HFF-Myc (cell line): ENCODE measurements around the gene SIPA1.
A peak's percentile ranks its signal among the peaks of the same experiment; 100 is the strongest.
"Not testable (repeated sequence)": the region's sequence is repeated elsewhere in the genome, so short reads cannot be mapped to it uniquely, and the experiment has no call there.

Experiments
- DNase-seq: peaks from one replicate; pipeline ENCODE4 v3.0.0-alpha.2; 2011; ENCODE audit warnings: low read depth; ENCODE audit errors: extremely low read depth
- H3K4me3 ChIP-seq: replicated peaks from 2 replicates; pipeline ENCODE4 v1.5.1; 2011; ENCODE audit warnings: low read depth, mild to moderate bottlenecking, control low read depth, low read length
- TF ChIP-seq, protein P1 (sequence below): IDR thresholded peaks from 2 replicates; pipeline ENCODE4 v1.5.1; 2012; ENCODE audit warnings: mild to moderate bottlenecking, low read depth, low read length, control low read depth; ENCODE audit errors: missing control alignments

The SIPA1 gene

DNA sequence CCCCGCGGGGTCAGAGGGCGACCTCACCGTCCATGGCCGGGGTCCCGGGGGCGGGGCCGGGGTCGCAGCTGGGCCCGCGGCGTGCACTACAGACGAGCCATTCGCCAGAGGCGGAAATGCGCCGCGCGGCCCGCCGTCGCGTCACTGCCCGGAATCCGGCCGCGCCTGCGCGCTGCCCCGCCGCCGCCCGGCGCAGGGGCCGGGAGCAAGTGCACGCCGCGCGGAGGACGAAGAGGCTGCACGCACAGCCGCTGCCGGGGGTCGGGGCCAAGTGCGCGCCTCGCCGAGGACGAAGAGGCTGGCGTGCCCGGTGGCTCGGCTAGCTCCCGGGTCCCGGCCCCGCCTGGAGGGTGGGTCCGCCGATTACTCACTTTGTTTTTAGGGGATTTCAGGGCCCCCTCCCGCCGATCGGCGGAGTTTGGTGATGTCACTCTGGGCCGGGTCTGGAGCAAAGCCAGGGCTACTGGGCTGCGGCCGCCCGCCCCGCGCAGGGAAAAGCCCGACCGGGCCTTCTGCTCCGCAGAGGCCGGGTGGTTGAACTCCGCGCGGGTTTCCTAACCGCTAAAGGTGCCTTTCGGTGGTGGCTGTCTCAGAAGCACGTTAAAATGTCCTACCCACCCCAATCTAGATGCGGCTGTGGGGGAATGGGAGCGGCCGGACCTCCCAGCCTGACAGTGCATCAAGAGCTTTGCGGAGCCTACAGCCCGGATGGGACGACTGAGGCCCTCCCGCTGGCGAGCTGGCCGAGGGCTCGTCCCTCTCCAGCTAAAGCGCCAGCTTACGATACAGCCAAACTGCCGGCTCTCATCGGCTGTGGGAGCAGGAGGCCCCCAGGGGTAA is 25.1 kb downstream of the SIPA1 start, which contains the start of gene RELA:
Gene RELA (minus strand): TSS at position 118 of the 840 bp plus-strand sequence. CDS start 84 bp downstream, at position 34.
- peak; percentile 40 for DNase-seq
- H3K4me3 ChIP-seq, result peak within 1 kb of the TSS; percentile 67
- TF ChIP-seq, protein P1, sequence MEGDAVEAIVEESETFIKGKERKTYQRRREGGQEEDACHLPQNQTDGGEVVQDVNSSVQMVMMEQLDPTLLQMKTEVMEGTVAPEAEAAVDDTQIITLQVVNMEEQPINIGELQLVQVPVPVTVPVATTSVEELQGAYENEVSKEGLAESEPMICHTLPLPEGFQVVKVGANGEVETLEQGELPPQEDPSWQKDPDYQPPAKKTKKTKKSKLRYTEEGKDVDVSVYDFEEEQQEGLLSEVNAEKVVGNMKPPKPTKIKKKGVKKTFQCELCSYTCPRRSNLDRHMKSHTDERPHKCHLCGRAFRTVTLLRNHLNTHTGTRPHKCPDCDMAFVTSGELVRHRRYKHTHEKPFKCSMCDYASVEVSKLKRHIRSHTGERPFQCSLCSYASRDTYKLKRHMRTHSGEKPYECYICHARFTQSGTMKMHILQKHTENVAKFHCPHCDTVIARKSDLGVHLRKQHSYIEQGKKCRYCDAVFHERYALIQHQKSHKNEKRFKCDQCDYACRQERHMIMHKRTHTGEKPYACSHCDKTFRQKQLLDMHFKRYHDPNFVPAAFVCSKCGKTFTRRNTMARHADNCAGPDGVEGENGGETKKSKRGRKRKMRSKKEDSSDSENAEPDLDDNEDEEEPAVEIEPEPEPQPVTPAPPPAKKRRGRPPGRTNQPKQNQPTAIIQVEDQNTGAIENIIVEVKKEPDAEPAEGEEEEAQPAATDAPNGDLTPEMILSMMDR, result no peak

DNA sequence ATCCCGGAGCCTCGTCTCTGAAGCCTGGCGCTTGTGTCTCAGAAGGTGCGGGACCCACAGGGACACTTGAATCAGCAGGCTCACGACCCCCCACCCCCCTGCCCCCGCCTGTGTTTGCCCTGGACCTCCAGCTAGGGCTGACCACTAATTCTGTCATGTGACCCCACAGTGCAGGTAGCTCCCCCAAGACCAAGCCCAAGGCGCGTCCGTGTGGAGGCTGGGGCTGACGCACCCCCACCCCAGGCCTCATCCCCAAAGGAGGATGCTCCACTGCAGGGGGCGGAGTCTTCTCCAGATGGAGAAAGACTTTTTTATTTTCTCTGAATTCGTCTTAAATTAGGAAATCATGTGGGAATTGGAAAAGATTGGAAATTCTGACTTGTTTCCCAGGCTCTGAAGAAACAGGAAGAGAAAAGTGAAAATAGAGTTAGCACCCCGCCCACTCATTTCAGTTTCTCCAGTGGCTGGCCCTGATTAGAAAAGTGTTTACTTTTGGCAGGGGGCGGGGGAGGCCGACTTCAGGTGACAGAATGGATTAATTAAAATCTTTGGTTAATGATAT is 25.8 kb downstream of the SIPA1 start:
- TF ChIP-seq, protein P1, result no peak
- no peak for DNase-seq
- H3K4me3 ChIP-seq, result peak overlapping the region; percentile 67

DNA sequence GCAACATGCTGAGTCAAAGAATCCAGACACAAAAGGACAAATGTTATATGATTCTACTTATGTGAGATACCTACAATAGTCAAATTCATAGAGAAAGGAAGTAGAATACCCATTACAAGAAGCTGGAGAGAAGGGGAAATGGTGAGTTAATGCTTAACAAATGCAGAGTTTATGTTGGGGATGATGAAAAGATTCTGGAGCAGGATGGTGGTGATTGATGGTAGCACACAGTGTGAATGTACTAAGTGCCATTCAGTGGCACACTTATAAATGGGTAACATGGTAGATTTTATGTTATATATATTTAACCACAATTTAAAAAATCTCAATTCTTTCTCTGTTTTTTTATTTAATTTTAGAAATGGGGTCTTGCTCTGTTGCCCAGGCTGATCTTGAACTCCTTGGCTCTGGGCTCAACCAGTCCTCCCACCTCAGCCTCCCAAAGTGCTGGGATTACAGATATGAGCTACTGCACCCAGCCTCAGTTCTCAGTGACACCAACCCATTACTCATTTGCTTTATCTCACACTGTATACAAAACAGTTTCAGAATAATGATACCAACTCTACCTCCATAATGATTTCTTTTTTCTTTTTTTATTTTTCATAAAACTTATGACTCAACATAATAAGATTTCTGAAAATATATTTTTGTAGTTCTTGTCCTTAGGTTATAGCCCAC is 34.4 kb downstream of the SIPA1 start:
- TF ChIP-seq, protein P1, result no peak
- DNase-seq, result no peak
- H3K4me3 ChIP-seq, result no peak overlapping the region

DNA sequence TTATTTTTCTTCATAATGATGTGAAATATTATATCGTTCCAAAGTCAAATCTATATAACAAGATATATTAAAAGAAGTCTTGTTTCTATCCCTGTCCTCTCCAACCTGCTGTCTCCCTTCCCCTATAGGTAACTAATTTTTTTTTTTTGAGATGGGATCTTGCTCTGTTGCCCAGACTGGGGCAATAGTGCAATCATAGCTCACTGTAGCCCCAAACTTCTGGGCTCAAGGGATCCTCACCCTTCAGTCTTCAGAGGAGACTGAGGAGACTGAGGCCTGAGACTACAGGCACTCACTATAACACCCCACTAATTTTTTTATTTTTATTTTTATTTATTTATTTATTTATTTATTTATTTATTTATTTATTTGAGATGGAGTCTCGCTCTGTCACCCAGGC is 35.1 kb downstream of the SIPA1 start:
- TF ChIP-seq, protein P1, result no peak
- DNase-seq, result no peak
- H3K4me3 ChIP-seq, result no peak overlapping the region

DNA sequence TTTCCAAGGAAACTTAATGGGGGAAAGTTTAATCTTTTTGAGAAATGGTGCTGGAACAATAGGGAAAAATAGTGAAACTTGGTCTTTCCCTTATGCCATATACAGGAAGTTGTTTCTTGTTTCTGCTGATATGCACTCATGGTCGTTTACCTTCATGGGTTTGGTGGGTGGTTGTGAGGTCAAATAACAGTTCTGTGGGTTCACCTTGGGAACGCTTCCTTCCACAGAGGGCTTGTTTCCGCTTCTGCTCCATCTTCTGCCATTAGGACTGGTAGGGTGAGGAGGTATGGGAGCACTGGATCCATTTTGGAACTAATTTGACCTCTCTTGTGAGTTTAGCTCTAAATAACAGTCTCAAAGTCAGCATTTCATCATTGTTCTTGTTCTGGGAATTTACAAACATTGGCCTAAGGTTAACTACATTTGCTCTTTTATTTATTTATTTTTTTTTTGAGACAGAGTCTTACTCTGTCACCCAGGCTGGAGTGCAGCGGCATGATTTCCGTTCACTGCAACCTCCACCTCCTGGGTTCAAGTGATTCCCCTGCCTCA is 42.4 kb downstream of the SIPA1 start:
- H3K4me3 ChIP-seq, result no peak overlapping the region
- TF ChIP-seq, protein P1, result no peak
- no peak for DNase-seq

DNA sequence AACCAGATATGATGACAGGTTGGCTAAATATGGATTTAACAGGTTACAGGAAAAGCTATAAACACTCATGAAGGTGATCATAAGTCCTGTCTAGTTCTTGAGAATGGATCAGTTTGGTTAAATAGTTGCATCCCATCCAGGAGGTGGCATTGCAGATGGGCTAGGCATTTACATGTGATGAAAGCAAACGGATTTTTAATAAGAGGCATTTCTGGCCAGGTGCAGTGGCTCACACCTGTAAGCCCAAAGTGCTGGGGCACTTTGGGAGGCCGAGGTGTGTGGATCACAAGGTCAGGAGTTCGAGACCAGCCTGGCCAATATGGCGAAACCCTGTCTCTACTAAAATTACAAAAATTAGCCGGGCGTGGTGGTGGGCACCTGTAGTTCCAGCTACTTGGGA is 45.6 kb downstream of the SIPA1 start:
- not testable (repeated sequence) for DNase-seq

DNA sequence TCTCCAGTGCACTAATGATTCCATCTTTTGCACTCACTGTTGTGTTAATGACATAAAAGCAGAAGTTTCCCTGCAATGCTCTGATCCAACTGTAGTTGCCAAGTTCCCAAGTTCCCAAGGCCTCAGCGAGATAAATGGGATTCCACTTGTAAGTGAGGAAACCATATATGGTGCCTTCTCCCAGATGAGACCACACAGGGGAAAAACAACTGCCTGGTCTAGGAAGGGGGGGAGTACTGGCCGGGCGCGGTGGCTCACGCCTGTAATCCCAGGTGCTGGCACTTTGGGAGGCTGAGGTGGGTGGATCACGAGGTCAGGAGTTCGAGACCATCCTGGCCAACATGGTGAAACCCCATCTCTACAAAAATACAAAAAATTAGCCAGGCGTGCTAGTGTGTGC is 48.1 kb downstream of the SIPA1 start:
- no peak overlapping the region for H3K4me3 ChIP-seq
- DNase-seq, result no peak
- TF ChIP-seq, protein P1, result no peak

More for the DNA sequence above, 45.6 kb downstream of the SIPA1 start:
- H3K4me3 ChIP-seq, result not testable (repeated sequence)

DNA sequence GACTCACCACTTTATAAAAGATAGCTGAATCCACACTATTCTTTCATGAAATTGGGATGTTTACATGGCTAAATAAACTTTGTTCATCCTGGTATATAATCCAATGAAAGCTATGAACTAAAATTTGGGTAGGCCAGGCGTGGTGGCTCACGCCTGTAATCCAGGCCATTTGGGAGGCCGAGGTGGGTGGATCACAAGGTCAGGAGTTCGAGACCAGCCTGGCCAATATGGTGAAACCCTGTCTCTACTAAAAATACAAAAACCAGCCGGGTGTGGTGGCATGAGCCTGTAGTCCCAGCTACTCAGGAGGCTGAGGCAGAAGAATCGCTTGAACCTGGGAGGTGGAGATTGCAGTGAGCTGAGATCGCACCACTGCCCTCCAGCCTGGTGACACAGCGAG is 53.9 kb downstream of the SIPA1 start:
- not testable (repeated sequence) for H3K4me3 ChIP-seq, DNase-seq
